HG03095 (cell line): ENCODE results near the gene GMDS.

ENCODE experiments used
- ATAC-seq: cut with Tn5 transposase; IDR thresholded peaks from one replicate; pipeline ENCODE4 v1.9.1; 2021; ENCODE audit warnings: moderate library complexity; ENCODE audit not compliant: unreplicated experiment

GMDS gene

DNA sequence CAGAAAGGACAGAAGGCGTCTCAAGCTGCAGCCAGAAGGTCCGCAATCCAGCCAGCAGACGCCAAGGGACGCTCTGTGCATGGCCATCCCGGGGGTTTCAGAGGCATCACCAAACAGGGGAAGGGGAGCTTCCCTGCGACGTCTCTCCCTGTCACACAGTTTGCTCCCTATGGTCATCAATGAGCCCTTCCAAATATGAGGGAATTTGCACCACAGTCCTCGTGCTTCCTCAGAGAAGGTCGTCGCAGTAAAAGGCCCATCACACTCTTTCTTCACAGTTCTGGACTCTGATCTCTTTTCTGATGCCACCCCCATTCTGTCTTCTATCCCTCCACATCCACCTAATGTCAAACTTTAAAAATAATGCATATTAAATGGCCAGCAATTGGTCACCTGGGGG, 645.9 kb downstream of the GMDS start:
- no peak for ATAC-seq

DNA sequence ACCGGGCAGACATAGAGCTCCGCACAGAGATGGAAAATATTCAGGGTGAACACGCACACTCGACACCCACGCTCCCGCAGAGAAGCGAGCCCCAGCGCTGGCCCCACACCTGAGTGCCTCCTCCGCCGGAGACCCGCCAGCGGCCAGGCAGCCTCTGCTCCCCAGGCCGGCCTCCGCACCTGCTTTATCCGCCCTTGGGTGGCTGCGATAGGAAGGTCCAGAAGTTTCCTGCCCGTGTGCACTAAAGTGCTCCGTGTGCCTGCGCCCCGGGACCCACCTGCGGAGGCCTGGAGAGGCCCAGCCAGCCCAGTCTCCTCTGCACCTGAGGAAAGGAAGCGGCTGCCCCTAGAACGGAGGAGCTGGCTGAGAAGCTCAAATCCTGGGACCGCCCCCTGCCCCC, 646.5 kb downstream of the GMDS start:
- ATAC-seq: no peak

DNA sequence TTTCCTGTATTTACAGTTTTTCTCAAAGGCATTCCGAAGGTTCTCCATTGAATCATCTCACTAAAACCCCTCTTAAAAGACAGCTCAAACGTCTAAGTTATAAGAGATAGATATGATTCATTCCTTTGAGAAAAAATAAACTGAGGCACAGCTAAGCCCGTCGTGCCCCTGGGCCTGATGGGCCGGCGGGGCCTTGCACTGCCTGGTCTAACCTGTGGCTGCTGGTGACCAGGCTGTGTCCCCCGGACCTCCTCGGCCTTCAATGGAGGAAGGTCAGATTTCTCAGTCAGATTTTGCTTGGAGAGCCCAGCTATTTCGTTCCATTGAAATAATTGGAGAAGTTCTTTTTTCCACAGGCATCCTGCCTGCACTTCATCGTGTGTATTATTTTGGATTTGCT, 647.0 kb downstream of the GMDS start:
- no peak for ATAC-seq

DNA sequence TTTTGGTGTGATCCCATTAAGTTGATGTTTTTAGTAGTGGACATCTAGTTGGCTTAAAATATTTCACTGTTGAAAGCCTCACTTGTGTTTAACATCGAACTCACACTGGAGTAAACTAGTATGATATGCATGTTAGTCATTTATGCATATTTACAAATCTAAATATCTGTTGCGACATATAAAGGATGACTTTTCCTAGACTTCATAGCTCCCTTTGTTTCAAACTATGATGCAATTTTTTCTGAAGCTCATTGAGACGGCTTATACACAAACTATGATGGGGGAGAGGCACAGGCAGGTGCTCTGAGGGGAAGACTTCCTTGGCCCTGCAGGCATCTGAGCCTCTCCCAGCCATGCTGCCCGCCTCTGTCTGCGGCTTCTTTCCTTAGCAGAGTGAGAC, 647.5 kb downstream of the GMDS start:
- no peak for ATAC-seq

DNA sequence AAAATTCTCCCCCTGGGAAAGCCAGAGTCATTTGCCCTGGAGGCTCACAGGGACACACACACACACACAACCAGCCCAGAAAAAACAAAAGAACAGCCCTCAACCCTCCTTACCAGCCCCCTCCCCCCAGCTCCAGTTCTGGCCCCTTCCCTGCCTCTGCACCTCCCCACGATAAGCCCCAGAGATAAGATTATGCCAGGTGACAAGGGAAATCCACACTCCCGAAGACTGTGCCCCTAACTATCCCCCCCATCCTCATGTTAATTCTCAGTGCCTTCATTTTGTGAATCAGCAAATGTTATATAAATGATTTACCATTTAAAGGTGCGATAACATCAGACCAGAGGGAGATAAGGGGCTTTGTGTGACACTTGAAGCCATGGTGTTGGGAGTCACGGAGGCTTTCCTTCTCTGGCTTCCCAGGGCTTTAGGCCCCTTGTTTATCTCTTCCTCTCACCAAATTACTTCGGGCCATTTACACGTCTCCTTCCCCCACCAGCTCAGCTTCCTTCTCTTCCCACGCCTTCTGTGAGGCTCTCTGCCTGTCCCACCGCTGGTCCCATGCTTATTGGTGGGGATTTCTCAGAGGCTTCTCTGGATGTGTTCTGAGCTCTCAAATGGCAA, 648.2 kb downstream of the GMDS start:
- no peak for ATAC-seq

DNA sequence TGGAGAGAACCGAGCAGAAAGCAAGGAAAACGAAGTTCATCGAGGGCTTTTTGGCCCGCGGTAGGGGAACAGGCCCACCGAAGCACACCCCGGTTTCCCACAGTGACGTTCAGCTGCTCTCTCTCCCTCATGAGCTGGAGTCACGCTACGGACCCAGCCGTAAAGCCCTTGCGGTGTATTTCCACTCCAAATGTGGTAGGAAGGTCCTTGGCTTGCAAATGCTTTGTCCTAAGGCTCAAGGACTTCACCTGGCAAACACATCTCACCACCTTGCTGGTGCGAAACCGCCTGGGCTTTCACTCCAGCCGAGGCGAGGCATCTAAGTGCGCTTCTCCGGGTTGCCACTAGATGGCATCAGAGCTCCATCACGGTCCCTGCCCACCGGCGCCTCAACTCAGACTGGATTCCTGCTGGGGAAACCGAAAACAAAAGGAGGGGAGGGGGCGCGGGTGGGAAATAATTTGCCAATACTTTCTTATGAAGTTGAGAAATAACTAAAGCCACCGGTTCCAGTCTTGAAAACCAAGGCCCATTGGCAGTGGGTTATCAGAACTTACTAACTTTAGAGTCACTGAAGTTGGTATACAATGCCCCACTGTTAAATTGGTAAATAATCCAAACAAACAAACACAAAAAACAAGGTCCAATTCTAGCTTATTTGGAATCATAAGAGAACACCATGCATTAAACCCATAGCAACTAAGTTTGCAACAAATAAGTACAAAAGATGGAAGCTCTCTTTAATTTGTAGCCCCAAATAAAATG, 649.1 kb downstream of the GMDS start:
- ATAC-seq: no peak

DNA sequence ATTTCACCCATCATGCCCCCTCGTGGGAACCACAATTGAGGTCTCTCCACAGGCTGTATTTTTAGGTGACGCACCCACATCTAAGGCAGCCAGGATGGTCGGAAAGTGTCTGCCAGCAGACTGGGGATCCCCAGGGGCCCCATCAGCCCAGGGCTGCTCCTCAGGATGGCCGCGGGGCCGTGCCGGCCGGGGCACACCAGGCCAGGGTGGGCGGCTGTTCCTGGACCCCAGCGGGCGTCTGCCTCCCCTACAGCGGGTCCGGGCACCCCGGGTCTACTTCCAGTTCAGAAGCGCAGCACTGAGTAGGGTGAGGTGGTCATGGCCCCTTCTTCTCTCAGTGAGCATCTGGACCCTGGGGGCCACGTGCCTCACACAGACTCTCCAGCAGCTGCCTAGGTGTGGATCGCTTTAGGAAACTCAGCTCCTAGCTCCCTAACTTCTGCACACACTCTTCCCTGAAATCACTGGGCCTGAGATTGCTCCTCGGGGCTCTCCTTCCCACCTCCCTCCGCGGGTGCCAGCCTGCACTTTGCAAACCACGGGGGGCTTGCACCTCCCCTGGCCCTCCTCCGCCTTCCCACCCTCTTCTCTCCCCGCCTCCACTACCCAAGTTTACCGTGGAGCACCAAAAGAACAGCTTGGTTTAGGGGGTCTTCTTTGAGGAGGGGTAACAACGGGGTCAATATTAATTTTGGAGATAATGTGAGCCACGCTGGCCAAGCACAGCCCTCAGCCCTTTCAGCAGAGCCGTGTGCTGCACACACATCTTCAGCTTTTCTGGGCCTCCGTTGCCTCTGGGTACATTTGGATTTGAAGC, 649.9 kb downstream of the GMDS start:
- ATAC-seq: no peak

DNA sequence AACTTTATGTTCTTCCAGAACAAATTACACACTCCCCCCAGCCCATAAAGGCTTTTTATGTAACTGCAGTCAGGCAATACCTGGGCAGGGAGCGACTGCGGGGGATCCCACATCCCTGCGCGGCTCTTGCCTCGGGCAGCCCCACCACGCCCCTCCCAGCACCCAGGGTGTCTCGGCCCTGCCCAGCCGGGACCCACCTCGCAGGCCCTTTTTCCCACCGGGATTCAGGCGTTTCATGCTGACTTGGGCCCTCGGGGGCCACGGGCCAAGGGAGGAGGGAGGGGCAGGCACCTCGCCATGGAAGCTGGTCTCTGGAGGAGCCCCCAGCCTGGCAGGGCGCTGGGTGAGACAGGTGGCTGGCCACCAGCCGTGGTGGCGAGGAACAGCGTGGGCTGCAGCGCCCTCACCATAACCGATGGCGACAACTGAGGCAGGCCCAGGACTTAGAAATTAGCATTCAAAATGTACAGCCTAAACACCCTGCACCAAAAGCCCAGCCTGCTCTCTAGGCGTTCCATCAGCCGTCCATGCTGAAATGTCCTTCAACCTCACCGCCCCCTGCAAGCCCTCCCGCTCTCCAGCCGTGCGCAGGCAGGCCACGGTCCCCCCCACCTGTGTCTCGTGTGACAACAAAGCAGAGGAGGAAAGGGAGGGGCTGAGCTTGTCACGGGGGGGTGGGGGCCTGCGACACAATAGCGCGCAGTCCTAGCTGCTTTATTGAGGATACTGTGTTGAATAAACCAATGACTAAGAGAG, 650.8 kb downstream of the GMDS start:
- no peak for ATAC-seq

DNA sequence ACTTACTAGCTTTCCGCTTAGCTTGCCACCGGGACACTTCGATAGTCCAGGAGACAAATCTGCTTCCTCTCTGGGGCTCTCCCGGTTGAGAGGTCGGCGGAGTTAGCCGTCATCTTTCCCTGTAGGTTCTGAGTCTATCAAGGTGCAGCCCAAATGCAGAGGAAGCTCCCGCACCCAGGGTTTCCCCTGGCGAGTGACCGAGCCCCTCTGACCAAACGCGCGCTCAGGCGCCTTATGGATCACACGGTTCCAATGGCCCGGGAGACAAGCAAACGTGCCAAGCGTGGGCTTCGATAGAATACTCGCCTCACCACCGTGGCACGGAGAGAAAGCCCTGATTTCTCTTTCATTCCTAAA, 651.5 kb downstream of the GMDS start:
- no peak for ATAC-seq

DNA sequence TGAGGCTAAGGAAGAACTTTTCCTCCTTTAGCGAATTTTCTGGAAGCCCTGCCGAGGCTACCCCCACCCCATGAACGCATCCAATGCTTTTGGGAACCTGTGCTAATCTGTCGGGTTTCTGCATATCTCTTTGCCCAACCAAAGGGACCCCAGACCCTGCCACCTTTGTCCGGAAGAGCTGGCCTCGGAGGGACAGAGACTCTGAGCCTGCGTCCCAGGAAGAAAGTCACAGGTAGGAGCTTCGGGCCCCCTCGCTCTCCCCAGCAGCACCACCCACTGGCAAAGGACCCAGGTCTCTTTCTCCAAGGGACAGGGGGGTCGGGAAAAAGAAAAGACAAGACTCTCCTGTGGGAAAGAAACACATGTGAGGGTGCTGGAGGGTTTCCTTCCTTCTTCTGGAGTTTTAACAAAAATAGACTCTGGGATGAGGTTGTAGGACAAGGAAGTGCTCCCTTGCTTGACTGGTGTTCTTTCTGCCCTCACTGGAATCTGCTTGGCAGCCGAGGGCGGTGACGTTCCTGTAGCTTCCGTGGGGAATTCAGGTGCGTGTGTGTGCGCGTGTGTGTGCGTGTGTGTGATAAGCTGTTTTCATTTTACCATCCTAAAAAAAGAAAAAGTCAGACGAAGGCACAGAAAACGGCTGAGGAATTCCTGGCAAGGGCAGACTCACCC, 652.0 kb downstream of the GMDS start:
- ATAC-seq: no peak

DNA sequence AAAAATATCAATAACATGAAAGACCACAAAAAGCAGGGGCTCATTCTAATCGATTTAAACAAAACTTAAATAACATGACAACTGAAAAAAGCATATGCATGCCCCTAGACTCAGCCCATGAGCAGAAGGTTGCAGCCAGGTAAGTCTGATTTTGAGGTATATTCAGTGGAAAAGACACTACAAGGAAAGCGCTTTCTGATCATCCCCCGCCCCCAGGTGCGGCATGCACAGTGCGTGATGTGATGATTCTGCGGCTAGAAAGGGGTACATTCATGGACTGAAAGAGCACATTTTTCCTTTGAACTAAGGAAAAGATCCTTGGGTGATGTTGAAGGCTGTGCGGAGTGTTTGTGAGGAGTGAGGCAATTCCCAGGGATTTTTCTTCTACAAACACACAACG, 652.6 kb downstream of the GMDS start:
- no peak for ATAC-seq

DNA sequence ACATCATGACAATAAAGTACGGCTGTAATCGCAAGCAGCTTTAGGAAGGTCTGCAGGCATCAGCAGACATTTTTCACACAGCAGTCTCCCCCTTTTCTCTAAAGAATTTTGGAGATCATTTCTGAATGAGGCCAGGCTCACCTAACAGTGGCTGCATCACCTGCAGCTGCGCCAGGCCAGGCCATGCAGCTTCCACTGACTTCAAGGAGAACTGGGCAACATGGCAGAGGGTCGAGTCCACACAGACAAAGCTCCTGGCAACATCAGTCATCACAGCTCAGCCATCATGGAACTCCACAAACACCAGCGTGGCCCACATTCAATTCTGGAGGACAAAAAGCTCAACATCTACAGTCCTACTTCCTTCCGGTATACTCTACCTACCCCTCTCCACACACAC, 653.5 kb downstream of the GMDS start:
- ATAC-seq: no peak

DNA sequence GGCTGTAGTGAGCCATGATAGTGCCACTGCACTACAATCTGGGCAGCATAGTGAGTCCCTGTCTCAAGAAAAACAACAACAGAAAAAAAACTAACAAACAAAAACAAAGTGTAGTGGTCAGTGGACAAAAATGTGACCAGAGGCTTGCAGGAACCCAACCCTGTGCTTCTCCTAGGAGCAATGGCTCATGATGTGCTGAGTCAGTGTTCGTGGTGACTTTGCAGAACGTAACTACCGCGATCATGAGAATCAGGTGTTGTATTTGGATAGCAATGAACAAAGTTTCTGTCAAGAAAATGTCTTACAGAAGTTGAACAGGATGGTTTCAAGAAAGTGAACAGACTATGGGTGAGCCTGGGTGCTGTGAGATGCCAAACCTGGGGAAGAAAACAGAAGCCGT, 654.2 kb downstream of the GMDS start:
- ATAC-seq: no peak

DNA sequence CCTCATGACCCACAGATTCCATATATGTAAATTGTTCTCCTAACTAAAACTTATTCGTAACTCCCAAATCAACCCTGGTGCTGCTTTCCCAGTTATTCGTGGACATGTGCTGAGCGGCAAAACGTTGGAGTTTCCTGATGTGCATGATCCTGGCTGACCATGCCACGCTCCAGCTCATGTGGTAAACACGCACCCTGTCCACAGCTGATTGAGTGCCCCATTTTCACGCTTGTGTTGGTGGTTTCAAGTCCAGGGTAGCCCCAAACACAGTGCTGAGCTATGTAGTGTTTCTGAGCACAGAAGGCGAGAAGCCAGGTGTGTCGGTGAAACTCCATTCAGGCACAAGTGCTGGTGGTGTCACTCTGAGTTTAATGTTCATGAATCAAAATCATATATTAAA, 654.8 kb downstream of the GMDS start:
- ATAC-seq: no peak

DNA sequence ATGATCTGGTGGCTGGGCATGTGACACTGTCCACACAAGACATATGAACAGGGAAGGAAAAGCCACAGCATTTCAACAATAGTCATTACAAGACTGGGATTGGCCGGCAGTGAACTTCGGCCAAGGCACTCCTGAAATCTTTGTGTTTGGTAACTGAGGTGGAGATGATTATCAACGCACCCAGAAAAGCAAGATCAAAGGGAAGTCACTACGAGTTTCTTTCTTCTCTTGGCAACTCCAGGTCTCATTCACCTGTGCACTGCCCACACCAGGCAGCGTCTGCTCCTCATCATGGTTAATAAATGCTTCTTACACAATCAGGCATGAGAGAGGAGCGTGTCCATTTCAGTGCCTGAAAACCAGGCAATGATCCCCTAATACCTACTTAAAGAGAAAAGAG, 656.2 kb downstream of the GMDS start:
- no peak for ATAC-seq

DNA sequence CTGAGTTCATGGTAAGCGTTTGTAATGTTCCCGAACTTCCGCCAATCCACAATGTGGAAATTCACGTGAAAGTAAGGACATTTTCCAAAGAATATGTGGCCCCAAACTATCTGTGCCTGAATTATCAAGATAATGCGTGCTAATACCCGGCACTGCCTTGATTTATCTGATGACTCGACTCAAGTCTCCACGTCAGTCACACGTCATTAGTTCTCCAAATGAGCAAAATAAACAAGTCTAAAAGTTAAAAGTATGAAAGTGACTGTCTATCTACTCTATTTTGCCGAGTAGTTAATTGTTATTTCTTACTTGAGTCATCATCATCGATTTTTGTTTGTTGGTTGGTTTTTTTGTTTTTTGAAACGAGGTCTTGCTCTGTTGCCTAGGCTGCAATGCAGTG, 657.4 kb downstream of the GMDS start:
- ATAC-seq: no peak

DNA sequence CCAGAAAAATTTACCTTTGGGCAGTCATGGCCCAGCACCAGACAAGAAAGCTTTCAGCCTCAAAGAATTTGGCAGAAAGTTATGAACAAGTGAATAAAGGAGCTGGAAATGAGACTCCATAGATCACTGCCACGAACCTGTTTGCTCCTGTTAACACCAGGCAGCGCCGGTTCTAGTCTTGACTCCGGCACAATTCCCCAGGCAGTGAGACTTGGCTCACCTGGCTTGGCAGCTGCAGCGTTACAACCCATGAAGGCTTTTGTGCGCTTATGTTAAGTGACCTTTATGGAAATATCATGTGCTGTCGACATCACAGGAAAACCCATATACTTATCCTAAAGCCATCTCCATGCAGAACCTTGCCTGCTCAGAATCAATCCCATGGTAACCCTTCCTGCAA, 657.9 kb downstream of the GMDS start:
- ATAC-seq: no peak

DNA sequence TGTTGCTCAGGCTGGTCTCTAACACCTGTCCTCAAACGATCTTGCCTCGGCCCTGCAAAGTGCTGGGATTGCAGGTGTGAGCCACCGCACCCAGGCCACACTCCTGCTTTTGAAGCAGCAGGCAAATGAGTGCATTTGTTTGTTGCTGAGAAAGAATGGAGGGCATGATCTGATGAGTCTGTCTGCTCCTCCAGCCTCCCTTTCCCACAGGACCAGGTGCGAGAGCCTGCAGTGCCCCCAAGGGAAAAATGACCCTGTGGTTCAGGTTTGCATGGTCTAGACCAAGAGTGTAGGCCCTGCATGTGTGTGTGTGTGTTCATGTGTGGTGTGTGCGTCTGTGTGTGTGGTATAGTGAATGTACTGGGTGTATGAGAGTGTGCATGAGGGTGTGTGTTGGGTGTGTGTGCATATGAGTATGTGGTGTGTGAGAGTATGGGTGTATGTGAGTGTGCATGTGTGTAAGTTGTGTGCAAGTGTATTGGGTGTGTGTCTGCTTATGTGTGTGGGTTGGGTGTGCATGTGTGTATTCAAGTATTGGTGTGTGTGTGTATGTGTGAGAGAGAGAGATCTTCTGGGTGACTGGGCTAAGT, 658.4 kb downstream of the GMDS start:
- no peak for ATAC-seq

DNA sequence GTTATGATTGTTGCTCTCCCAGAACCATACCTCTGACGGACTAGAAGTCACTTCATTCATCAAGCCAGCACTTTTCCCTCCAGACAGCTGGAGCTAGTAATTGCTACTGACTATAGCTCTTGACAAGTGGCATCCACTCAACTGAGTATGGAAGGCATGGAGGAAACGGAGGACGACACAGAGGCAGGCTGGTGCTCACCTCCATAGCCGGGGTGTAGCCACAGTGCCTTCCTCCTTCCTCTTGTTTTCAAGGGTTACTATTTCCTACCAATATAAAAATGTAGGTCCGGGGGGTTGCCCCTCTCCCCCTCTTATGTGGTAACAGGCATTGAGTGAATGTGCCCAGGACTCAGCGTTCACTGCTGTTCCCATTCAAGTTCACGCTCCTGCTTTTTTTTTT, 659.1 kb downstream of the GMDS start:
- ATAC-seq: no peak

DNA sequence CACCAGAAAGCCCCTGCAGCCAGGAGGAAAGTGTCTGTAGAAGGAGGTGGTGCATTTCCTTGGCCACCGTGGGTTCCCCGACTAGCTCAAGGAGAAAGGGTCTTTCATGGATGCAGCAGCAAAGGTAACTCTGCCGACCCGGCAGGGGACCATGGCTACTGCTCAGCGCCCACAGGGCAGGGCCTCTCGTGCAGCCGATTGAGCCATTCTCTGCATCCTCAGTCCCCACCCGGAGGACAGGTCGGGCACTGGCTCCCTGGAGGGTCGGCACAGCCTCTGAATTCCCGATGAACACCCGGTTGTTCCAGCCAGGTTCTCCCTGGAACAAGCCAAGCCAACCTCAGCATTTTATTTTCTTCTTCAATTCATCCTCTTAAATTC, 659.7 kb downstream of the GMDS start:
- ATAC-seq: no peak
